ENCODE measurements around the gene ITGB4. TPM values are rescaled to one million over a fixed set of nuclear protein-coding genes. Genes with fewer than 3 reads are reported as not detected.

Gene ITGB4
- total and polyA plus RNA-seq, 9 of the 15 experiments (the other 6 are each of a cell fraction or from before 2014, with no cell fraction given) = 0.05 to 2.8 (median 0.76) TPM; not detected in 3

DNA sequence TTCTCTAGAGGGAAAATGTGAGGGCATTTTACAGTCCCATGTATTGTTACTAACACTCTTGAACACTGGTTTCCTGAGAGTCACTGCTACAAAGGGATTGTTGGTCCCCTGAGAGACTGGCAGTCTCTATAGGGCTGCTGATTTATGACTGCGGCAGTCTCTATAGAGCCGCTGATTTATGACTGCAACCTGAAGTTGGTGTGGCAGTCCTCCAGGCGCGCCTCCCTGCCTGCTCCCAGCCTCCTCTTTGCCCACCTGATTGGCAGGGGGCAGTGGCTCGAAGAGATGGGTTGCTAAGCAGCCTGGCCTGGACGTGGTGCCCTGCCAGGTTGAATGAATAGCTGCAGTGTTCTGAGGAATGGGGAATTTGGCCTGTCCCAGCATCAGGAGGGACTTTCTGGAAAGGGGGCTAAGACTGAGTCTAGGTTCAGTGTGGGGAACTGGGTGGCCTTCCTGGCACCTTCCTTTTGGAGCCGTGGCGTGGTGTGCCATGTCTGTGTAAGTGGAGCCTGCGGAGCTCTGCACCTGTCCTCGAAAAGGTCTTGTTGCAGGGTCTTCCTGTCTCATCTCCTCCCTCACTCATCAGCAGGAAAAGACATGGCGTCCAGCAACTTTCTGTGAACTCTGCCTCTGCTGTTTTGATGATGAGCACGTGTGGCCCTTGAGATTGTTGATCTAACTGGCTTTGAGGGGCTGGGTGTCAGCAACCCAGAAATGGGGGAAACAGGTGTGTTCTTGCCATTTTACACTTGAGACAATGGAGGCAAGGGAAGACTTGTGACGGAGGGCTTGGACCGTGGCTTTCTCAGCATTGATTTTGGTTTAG lies 29.2 kb upstream of the ITGB4 start (continued):
- TF ChIP-seq, protein P1, sequence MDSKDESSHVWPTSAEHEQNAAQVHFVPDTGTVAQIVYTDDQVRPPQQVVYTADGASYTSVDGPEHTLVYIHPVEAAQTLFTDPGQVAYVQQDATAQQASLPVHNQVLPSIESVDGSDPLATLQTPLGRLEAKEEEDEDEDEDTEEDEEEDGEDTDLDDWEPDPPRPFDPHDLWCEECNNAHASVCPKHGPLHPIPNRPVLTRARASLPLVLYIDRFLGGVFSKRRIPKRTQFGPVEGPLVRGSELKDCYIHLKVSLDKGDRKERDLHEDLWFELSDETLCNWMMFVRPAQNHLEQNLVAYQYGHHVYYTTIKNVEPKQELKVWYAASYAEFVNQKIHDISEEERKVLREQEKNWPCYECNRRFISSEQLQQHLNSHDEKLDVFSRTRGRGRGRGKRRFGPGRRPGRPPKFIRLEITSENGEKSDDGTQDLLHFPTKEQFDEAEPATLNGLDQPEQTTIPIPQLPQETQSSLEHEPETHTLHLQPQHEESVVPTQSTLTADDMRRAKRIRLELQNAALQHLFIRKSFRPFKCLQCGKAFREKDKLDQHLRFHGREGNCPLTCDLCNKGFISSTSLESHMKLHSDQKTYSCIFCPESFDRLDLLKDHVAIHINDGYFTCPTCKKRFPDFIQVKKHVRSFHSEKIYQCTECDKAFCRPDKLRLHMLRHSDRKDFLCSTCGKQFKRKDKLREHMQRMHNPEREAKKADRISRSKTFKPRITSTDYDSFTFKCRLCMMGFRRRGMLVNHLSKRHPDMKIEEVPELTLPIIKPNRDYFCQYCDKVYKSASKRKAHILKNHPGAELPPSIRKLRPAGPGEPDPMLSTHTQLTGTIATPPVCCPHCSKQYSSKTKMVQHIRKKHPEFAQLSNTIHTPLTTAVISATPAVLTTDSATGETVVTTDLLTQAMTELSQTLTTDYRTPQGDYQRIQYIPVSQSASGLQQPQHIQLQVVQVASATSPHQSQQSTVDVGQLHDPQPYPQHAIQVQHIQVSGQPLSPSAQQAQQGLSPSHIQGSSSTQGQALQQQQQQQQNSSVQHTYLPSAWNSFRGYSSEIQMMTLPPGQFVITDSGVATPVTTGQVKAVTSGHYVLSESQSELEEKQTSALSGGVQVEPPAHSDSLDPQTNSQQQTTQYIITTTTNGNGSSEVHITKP (IDR thresholded peaks at IDR 0.05; ENCODE audit: partially characterized antibody) = no peak
- no peak for TF ChIP-seq HNRNPL (IDR thresholded peaks at IDR 0.05; ENCODE audit: low read depth, low read length)
- TF ChIP-seq, protein P2, sequence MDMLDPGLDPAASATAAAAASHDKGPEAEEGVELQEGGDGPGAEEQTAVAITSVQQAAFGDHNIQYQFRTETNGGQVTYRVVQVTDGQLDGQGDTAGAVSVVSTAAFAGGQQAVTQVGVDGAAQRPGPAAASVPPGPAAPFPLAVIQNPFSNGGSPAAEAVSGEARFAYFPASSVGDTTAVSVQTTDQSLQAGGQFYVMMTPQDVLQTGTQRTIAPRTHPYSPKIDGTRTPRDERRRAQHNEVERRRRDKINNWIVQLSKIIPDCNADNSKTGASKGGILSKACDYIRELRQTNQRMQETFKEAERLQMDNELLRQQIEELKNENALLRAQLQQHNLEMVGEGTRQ (CRISPR knock-in tag; IDR thresholded peaks at IDR 0.05) = no peak
- TF ChIP-seq, protein P3, sequence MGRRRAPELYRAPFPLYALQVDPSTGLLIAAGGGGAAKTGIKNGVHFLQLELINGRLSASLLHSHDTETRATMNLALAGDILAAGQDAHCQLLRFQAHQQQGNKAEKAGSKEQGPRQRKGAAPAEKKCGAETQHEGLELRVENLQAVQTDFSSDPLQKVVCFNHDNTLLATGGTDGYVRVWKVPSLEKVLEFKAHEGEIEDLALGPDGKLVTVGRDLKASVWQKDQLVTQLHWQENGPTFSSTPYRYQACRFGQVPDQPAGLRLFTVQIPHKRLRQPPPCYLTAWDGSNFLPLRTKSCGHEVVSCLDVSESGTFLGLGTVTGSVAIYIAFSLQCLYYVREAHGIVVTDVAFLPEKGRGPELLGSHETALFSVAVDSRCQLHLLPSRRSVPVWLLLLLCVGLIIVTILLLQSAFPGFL (CRISPR knock-in tag; IDR thresholded peaks at IDR 0.05) = no peak

All from K562 (cell line).